Astrocyte of the spinal cord (primary cell): ENCODE measurements around the gene EPHB2.

Source experiments
- DNase-seq: peaks from one replicate; pipeline ENCODE4 v3.0.0; 2011; ENCODE audit warnings: low read depth, low spot score
- H3K4me3 ChIP-seq: 2 replicates; pipeline ENCODE4 v1.5.1; 2011; ENCODE audit warnings: low read depth, mild to moderate bottlenecking, low read length, moderate library complexity
- in situ Hi-C: cut with HindIII; loops from 2 replicates; pipeline ENCODE4 v1.10.0; 2017; ENCODE audit warnings: low sequenced_read_pairs
- TF ChIP-seq, protein P1 (sequence below): IDR thresholded peaks from 2 replicates; pipeline ENCODE4 v1.5.1; 2012; ENCODE audit warnings: low read depth, mild to moderate bottlenecking, low read length, inconsistent platforms

EPHB2 gene

DNA sequence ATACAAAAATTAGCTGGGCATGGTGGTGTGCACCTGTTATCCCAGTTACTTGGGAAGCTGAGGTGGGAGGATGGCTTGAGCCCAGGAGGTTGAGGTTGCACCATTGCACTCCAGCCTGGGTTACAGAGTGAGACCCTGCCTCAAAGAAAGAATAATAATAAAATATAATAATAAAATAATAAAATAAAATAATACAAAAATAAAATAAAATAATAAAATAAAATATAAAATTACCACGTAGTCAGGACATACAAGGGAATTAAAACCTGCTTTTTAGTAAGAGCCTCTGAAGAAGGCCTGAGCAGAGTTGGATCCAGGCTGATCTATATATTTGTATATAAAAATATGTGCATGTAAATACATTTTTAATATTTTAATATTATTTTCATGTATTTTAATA lies 41.7 kb downstream of the EPHB2 start:
- no peak overlapping the region for H3K4me3 ChIP-seq
- in situ Hi-C loops, result no loop called here
- no peak for DNase-seq
- TF ChIP-seq, protein P1, sequence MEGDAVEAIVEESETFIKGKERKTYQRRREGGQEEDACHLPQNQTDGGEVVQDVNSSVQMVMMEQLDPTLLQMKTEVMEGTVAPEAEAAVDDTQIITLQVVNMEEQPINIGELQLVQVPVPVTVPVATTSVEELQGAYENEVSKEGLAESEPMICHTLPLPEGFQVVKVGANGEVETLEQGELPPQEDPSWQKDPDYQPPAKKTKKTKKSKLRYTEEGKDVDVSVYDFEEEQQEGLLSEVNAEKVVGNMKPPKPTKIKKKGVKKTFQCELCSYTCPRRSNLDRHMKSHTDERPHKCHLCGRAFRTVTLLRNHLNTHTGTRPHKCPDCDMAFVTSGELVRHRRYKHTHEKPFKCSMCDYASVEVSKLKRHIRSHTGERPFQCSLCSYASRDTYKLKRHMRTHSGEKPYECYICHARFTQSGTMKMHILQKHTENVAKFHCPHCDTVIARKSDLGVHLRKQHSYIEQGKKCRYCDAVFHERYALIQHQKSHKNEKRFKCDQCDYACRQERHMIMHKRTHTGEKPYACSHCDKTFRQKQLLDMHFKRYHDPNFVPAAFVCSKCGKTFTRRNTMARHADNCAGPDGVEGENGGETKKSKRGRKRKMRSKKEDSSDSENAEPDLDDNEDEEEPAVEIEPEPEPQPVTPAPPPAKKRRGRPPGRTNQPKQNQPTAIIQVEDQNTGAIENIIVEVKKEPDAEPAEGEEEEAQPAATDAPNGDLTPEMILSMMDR, result no peak

- TF ChIP-seq, protein P1, result no peak
- in situ Hi-C loops, result no loop called here
- peak; percentile 70 for DNase-seq
- H3K4me3 ChIP-seq, result no peak overlapping the region
Observed at GRCh38 chr1:22753481-22753971, 42.9 kb downstream of the EPHB2 start.

- in situ Hi-C loops, result no loop called here
- H3K4me3 ChIP-seq, result no peak overlapping the region
- DNase-seq, result peak; percentile 37
- TF ChIP-seq, protein P1, result no peak
Observed at GRCh38 chr1:22754106-22754768, 43.6 kb downstream of the EPHB2 start.

GRCh38 chr1:22754824-22755223 lies 44.2 kb downstream of the EPHB2 start:
- in situ Hi-C loops, result no loop called here
- no peak for DNase-seq
- TF ChIP-seq, protein P1, result no peak
- H3K4me3 ChIP-seq, result no peak overlapping the region

GRCh38 chr1:22755641-22756040 lies 45.0 kb downstream of the EPHB2 start:
- TF ChIP-seq, protein P1, result no peak
- no peak for DNase-seq
- H3K4me3 ChIP-seq, result no peak overlapping the region
- in situ Hi-C loops, result no loop called here

GRCh38 chr1:22756125-22756735 lies 45.6 kb downstream of the EPHB2 start:
- TF ChIP-seq, protein P1, result no peak
- no peak overlapping the region for H3K4me3 ChIP-seq
- DNase-seq, result no peak
- in situ Hi-C loops, result no loop called here
